NCI-H2227 (cell line): ENCODE data around the gene CCT2.

Experiments used
- DNase-seq: peaks from one replicate; lab custom pipeline; 2025; ENCODE audit not compliant: unreplicated experiment; lab: John Stamatoyannopoulos, UW

CCT2 gene

DNA sequence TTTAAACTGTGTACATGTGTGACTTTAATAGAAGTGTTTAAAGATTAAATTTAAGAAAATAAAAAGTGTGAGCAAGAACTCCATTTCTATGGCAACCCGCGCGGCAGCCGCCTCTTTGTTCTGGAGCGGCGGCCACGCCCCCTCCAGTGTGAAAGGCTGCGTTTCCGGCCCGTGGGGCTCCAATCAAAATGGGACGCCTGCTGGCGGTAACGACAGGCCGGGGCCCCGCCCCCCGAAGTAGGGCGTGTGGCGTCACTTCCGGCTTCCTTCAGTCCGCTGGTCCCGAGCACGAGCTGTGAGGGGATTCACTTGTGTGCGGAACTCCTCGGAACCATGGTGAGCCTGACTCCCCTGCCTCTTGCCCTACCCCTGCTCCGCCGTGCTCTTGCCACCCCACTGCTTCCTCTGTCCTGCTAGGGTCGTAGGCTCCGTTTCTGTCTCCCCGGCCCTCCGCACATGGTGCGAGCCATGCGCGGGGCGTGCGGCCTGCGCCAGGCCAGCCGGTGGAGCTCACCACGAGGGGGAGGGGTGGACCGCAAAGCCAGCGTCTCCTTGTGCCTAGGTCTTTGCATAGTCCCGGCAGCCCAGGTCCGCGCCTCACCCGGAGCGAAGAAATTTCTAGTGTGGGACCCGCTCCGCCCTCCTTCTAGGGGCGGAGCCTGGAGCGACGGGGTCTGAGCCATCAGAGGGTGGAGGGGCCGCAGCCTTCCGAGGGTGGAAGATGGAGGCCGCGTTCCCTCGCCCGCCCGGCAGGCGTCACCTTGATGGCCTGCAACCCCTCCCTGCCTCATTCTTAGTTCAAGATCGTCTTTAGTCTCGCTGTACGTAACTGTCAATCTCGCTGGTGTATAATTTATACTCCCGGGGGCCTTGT is at the start of gene CCT2:
Gene CCT2, plus strand, starts transcription at position 271 of the 874 bp plus-strand sequence. Its CDS starts 63 bp downstream, at position 334.
- DNase-seq: peak; percentile 98

DNA sequence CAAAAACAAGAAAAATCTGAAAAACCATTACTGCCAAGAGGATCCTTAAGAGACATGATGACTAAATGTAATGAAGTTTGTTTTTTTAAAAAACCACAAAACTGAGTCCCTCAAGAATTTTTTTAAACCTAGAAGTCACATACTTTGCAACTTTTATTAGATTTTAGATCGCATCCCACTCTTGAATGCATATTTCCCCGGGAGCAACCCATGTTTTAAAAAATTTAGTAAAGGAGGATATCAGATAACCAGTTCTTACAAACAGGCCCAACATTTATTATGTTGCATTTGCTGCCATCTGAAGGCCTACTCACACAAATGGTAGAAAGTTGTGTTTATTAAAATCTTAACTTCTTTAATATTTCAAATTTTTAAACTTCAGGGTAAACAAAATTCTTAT is 44.3 kb upstream of the CCT2 start:
- DNase-seq: no peak

DNA sequence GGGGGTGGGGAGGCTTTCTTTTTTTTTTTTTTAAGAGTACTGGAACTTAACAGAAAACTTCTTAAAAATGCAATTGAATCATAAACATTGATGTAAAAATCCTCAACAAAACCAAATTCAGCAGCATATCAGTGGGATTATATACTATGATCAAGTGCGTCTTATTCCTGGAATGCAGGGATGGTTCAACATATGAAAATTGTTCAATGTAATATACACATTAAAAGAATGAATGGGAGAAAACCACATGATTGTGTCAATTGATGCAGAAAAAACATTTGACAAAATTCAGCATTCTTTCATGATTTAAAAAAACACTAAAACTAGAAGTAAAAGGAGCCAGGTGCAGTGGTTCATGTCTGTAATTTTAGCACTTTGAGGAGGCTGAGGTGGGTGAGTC is 41.2 kb upstream of the CCT2 start:
- no peak for DNase-seq

DNA sequence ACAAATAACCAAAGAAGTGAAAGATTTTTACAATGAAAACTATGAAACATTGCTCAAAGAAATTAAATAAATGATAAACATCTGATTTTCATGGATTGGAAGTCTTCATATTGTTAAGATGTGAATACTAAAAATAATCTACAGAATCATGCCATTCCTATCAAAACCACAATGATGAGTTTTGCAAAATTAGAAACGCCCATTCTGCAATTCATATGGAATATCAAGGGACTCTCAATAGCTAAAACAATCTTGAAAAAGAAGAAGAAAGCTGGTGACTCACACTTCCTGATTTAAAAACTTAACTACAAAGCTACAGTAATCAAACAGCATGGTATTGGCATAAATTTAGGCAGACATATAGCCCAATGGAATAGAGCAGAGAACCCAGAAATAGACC is 40.2 kb upstream of the CCT2 start:
- no peak for DNase-seq

DNA sequence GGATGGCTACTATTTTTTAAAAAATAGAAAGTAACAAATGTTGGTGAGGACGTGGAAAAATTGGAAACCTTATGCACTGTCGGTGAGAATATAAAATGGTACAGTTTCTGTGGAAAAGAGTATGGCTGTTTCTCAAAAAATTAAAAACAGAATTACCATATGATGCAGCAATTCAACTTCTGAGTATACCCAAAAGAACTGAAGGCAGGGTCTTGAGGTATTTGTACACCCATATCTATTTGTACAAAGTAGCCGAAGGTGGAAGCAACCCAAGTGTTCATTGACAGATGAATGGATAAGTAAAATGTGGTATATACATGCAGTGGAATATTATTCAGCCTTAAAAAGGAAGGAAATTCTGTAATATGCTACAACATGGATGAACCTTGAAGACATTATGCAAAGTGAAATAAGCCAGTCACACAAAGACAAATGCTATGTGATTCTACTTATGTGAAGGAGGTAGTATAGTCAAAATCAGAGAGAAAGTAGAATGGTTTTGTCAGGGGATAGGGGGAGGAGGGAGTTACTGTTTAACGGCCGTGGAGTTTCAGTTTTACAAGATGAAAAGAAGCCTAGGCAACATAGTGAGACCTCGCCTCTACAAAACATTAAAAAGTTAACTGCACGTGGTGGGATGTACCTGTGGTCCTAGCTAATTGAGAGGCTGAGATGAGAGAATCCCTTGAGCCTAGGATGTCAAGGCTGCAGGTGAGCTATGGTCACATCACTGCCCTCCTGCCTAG is 38.4 kb upstream of the CCT2 start:
- DNase-seq: no peak

DNA sequence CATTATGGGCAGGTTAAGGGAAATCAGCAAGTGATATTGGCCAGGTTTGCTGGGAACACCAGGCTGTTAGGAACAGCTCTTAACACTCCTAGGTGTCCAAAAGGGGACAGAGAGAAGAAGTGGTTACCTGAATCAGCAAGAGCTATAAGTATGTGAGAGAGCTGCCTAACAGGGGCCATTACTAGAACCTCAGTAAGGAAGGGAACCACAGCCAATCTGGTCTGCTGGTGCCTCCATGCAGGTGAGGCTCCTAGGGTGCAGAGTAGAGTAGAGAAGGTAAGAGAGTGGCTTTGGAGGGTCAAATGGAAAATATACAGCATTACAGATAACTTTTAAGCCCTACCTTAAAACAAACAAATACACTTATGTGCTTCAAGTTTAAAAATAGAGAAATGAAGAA is 36.6 kb upstream of the CCT2 start:
- DNase-seq: no peak

DNA sequence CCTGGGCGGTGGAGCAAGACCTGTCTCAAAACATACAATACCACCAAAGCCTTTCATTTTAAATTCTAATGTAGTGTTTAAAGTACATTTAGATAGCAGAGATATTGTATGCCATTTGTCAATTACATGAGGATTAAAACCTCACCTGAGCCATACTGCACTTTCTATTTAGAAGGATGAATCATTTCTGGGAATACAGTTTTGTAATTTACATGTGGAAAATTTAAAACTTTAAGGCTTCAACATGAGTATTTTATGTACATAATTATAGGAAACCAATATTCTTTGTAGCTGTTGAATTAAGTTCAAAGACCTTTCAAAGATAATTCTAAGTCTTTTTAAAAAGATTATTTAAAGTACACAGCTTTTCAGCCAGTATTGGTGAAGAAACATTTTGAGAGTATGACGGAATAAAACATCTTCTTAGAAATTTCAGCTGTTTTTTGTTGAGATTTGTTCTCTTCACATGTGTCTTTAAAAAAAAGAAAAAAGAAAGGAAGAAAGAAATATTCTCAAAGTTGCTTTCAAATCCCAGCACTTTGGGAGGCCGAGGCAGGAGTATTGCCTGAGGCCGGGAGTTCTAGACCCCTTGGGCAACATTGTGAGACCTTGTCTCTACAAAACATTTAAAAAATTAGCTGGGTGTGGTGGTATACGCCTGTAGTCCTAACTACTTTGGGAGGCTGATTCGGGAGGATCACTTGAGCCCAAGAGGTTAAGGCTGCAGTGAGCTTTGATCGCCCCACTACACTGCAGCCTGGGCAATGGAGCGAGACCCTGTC is 34.5 kb upstream of the CCT2 start:
- DNase-seq: no peak

DNA sequence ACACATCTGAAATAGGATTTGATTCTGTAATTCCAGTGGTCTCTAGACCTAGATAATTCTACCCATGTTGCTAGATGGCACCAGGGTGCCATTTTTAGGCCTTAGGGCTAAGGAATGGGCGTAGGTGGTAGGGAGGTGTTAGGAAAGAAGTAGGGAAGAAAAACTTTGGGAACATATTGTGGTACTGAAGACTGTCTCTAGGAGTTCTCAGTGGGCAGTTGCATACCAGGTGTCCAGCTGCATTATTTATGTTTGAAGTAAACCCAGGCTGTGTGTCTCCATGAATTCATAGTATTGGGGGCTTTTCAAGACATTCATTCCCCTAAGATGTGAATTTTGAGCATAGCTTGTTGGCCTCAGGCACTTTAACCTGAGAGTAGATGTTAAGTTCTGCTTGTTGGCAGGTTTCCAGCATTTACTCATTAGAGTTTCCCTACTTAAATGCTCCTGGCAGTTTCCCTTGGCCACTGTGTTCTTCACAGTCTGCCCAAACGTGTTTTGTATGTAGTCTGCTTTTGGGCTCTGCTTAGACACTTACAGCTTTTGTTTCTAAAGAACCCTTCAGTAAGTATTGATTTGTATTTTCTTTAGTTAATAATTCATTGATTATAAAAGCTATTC is 31.5 kb upstream of the CCT2 start:
- DNase-seq: peak; percentile 53

DNA sequence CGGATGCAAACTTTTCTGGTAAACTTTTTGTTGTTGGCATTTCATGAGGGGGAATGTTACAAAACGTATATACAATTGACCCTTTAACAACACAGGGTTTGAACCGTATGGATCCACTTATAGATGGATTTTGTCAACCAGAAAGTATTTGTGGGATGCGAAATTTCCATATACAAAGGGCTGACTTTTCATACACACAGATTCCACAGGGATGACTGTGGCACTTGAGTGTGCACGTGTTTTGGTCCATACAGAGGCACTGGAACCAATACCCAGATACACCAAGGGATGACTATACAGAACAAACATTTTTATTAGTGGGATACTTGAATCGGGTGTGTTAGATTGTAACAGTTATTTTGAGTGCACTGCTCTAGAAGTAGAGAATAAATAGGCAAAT is 29.8 kb upstream of the CCT2 start:
- DNase-seq: no peak

DNA sequence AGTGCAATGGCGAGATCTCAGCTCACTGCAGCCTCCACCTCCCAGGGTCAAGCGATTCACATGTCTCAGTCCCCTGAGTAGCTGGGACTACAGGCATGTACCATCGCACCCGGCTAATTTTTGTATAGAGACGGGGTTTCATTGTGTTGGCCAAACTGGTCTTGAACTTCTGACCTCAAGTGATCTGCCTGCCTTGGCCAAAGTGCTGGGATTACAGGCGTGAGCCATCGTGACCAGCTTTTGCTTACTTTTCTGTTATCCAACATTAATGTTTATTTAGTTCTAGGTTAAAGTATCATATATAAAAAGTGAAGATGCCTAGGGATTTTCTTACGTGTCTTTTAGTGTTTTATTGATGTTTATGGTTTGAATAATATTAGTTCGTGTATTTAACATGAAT is 28.9 kb upstream of the CCT2 start:
- no peak for DNase-seq

DNA sequence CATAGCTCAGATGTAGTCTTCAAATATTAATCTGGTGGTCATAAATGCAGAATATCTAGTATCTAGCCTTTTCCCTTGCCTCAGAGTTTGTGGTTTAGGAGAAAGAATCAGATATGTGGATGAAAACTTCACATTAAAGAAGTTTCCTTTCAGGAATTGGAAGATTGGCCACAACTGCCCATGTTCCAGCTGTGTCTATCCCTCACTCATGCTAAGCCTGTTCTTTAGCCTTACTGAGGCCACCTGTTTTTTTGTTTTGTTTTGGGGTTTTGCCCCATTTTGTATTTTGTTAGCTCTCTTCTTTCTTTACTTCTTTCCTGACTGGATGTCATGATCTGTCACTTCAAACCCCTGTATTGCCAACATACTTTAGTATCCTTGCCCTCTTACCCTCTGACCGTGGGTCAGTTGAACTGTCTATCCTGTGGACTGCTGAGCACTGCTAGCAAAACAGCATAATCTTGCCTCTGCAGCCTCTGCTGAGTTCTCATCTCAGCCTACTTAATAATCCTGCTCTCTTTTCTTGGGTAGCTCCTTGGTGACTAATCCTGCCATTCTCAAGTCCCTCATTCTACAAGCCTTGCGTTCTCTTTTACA is 22.0 kb upstream of the CCT2 start:
- DNase-seq: no peak

DNA sequence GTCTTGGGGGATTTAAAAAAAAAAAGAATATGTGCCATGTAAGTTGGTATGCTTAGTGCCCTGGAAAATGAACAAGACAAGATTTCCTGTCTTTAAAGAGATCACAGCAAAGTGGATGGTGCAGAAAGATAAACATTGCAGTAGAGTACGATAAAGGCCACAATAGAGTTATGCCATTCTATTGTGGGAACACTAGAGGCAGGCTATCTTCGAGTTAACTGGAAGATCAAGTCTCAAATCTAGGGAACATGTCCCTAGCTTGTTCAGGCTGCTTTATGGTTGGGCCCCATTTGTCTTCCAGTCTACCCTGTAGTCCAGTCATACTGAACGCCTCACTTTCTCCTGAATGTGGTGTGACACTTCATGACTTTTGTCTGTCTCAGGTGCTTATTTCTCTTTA is 18.7 kb upstream of the CCT2 start:
- DNase-seq: no peak

DNA sequence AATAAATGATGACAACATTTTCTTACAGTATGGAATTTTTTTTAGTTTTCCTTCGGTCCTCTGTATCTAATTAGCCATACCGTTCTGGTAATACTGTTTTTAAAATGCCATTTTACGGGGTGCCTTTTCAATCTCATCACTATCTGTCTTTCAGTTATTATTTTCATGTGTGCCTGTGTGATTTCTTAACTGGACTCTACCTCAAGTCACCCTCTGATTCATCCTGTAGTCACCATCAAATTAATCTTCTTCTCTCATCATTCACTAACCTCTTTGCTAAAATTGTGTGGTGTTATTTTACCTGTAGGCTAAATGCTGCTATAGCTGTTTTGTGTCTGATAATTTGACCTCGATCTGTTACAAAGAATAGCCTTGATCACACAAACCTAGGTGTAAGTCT is 16.0 kb upstream of the CCT2 start:
- no peak for DNase-seq

DNA sequence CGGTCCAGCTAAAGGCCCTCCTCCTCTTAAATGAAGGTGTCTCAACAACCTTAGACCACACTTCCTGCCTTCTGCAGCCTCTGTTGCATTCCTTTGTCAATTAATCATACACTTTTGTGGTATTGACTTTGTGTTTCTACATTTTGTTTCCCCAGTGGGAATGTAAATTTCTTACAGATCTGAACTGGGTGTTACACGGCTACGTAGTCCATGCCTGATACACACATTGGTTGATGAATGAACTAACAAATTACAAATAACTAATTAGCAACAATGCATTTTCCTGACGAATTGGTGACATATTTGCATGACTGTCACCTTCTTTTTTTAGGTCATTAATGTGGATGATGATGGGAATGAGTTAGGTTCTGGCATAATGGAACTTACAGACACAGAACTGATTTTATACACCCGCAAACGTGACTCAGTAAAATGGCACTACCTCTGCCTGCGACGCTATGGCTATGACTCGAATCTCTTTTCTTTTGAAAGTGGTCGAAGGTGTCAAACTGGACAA is 15.2 kb upstream of the CCT2 start:
- no peak for DNase-seq

DNA sequence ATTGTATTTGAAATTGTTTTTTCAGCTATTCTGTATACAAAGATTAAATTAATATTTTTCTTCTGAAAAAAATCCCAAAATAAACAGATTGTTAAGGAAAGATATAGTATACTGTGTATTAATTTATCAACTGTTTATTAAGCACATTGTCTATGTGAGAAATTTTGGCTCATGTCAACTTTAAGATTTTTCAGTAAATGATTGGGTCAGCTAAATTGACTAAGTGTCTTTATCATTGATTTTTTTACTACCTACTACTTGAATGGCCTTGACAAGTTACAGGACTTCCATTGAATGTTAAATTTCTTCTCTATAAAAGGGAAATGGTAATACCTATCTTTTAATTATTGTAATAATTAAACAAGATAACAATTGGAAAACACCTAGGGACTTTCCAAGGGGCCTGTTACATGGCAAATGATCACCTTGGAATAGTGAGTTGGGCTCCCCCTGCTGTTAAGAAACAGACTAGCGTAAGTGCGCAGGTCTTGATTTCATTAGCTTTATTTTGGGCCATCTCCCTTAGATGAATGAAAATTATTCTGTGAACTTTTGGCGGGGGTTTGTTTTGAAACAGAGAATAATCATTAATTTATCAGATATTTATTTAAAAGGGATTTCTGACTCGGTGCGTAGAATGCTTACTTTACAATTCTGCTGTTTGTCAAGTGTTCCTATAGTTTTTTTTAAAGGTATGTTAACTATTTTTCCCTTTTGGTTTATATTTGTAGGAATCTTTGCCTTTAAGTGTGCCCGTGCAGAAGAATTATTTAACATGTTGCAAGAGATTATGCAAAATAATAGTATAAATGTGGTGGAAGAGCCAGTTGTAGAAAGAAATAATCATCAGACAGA is 14.5 kb upstream of the CCT2 start:
- peak; percentile 72 for DNase-seq

DNA sequence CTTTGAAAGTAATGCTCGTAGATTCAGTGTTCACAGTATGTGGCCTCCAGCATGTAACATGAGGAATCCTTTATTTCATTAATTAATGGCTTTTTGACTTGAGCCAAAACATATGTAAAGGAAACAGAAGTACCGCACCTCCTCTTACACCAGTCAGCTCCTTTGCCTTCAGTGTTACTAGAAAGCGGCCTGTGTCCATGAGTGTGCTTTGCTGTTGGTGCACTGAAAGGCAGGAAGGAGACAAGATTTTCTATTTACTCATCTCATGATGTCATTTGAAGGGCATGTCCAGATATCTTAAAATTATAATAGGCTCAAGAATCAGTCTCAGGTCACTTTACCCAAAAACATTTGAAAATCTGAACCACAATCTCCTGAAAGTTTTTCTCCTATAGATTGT is 9.9 kb upstream of the CCT2 start:
- no peak for DNase-seq

DNA sequence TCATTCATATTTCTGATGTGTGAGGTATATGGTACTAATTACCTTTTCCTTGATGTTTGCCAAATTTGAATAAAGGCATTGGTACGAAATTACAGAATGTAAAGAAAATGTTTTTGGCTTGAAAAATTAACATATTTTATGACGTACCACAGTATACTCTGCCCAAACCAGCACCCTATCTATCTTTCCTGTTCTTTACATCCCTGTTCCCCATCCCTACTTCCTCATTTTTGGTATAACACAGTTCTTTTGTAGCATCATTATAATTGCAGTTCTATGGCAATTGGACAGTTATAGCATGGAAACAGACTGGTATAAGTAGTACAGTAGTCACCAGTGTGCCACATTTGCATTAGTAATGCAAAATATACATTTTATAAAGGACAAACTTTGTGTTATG is 7.0 kb upstream of the CCT2 start:
- DNase-seq: no peak

DNA sequence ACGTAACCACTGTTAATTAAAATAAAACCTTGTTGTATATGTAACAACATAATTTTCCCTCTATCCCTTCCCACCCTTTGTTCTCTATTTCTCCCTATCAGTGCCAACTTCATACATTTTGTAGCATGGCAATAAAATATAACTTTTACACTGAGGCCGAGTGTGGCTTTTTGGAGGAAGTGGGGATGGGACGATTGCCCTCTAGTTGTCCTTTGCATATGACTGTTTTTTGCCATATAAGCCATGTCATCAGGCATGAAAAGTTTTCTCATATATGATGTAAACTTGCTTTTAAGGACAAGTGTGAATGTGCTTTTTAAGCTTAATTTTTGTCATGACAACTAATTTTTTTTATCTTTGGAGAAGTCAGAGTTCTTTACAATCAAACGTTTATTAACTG is 6.2 kb upstream of the CCT2 start:
- no peak for DNase-seq

DNA sequence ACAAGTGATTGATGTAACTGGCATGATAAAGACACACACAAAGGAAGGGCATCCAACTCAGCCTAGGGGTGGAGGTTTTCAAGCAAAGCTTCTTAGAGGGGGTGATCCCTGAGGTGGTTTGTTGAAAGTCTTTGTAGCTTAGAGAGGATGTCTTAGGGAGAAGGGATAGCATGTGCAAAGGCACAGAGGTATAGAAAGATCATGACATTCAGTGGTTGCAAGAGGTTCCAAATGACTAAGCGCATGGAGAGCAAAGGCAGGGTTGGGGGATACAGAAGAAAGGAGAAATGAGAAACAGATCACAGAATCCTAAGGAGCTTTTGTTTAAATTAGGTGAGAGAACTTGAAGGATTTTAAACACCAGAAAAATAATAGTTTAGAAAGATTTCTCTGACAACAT is 5.2 kb upstream of the CCT2 start:
- DNase-seq: no peak

DNA sequence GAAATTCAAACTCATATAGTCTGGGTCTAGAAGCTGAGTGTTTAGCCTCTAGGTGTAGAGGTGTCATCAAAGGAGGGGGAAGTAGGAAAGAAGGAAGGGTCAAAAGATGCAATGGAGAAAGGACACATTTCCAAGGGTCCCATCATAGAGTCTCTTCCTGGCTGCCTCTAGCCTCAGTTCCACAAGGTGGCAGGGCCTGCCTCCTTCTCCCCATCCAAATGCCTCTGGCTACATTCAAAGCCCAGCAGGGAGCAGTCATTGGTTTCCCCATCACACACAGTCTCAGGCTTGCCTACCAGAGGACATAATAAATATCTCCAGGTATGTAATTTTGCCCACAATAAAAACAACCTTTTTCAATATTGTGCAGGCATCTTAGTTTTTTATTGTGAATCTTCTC is 2.1 kb upstream of the CCT2 start:
- peak; percentile 14 for DNase-seq
